Adrenal gland (tissue), 5 donors: ENCODE results near the gene TMEM19.

Source experiments
- POLR2A ChIP-seq, 2 donors: fragments of 450-650 bp; IDR thresholded peaks; one replicate each; pipeline ENCODE4 v1.6.1; 2017; ENCODE audit warnings: antibody characterized with exemption in 2 of 2, mild to moderate bottlenecking in 2 of 2, moderate library complexity in 1 of 2
- TF ChIP-seq, protein P1 (sequence below), 6 experiments: fragments of 450-650 bp in 4 of 6; fragments of 200-600 bp in 2 of 6; sonication (generic) in 1 of 6; IDR thresholded peaks; 1 replicate in 5 of 6; 2 replicates in 1 of 6; pipeline versions ENCODE4 v1.5.1 to v1.8.0; 2016 to 2021; ENCODE audit warnings: antibody characterized with exemption in 6 of 6, mild to moderate bottlenecking in 2 of 6, moderate library complexity in 1 of 6
- donor health status: DM: no; HTN: no; CAD: no.

DNA sequence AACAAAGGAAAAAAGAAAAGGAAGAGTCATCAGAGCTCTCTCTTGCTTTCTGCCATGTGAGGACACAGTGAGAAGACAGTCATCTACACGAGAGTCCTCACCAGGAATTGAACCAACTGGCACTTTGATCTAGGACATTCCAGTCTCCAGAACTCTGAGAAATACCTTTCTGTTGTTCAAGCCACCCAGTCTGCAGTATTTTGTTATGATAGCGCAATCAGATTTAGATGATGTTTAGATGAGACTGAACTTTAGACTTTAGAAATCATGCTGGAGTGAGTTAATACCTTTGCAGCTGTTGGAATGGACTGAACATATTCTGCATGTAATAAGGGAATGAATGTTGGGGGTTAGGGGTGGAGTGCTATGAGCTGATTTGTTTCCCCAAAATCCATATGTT is 40.7 kb downstream of the TMEM19 start:
- TF ChIP-seq, protein P1, sequence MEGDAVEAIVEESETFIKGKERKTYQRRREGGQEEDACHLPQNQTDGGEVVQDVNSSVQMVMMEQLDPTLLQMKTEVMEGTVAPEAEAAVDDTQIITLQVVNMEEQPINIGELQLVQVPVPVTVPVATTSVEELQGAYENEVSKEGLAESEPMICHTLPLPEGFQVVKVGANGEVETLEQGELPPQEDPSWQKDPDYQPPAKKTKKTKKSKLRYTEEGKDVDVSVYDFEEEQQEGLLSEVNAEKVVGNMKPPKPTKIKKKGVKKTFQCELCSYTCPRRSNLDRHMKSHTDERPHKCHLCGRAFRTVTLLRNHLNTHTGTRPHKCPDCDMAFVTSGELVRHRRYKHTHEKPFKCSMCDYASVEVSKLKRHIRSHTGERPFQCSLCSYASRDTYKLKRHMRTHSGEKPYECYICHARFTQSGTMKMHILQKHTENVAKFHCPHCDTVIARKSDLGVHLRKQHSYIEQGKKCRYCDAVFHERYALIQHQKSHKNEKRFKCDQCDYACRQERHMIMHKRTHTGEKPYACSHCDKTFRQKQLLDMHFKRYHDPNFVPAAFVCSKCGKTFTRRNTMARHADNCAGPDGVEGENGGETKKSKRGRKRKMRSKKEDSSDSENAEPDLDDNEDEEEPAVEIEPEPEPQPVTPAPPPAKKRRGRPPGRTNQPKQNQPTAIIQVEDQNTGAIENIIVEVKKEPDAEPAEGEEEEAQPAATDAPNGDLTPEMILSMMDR (IDR thresholded peaks at IDR 0.05): no peak
- no peak for TF ChIP-seq POLR2A (IDR thresholded peaks at IDR 0.05)
